Activated gamma-delta T cell treated with anti-CD3 and anti-CD28 coated beads, Interleukin-2, amount 50 U/mL, for 16 hours (primary cell): Measurements from ENCODE around the gene ZNF283.
"Not testable (repeated sequence)": the region's sequence is repeated elsewhere in the genome, so short reads cannot be mapped to it uniquely, and the experiment has no call there.

ENCODE experiments used
- DNase-seq: peaks from one replicate; pipeline ENCODE4 v3.0.0-alpha.2; 2020; ENCODE audit warnings: low read depth

Gene ZNF283

GRCh38 chr19:43799502-43800142 lies 27.5 kb upstream of the ZNF283 start:
- no peak for DNase-seq

DNA sequence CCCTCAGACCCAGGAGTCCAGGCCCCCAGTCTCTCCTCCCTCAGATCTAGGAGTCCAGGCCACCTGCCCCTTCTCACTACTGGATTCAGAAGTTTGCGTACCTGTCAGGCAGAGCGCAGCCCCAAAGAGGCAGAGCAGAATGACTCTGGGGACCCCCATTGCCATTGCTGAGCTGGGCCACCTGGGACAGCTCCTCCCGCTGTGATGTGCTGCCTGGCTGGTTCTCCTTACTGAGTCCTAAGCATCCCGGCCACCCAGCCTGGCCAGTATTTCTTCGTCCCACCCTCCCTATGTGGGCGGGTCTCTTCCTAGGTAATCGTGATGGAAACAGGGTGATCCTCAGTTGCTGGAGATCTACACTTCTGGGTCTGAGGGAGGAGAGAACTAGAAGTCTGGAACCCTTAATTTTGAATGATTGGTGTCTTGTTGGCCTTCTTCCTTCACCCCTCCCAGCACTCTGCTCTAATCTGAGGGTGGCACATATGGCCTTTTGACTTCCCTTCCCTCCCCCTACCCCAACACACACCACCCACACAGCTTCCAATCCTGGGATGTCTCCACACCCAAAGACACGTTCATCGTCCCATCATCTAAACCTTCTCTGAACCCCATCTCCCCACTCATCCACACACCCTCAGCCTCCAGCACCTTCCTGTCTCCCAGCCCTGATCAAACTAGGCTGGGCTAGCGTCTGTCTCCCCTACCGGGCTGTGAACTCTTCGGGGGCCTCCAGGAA lies 24.7 kb upstream of the ZNF283 start, which contains the start of gene LYPD5:
LYPD5 (minus strand) TSS at position 232 of the 736 bp plus-strand sequence; CDS start at position 165, 67 bp downstream.
- no peak for DNase-seq

DNA sequence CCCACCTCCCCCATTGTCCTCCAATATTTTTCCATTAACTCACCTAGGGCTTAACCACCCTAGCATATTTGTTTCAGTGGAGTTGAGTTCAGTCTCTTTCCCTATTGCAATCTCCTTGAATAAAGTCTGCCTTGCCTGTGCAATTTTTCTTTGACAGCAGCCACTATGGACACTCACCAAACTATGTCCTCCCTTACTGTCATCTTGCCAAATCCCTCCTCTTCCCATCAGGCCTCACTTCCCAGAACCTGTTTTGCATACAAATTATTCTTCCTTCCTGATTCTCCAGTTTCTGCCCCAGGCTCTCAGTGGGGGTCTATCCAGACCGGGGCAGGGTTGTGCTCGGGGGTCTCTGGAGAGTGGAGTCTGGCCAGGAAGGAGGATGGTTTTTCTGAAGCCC lies 22.7 kb upstream of the ZNF283 start:
- DNase-seq: no peak

GRCh38 chr19:43806401-43806800 lies 20.7 kb upstream of the ZNF283 start:
- DNase-seq: not testable (repeated sequence)

DNA sequence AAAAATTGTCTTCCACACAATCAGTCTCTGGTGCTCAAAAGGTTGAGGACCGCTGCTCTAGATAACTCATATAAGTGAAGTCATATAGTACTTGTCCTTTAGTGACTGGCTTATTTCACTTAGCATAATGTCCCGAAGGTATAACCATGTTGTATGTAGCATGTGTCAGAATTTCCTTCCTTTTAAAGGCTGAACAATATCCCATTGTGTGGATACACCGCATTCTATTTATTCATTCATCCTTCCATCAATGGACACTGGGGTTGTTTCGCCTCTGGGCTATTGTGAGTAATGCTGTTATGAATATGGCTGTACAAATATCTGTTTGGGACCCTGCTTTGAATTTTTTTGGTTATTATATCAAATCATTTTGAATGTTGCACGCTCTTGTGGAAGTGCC lies 20.3 kb upstream of the ZNF283 start:
- no peak for DNase-seq

GRCh38 chr19:43807651-43808050 lies 19.5 kb upstream of the ZNF283 start:
- DNase-seq: no peak

GRCh38 chr19:43809762-43810696 lies 17.1 kb upstream of the ZNF283 start:
- DNase-seq: no peak

DNA sequence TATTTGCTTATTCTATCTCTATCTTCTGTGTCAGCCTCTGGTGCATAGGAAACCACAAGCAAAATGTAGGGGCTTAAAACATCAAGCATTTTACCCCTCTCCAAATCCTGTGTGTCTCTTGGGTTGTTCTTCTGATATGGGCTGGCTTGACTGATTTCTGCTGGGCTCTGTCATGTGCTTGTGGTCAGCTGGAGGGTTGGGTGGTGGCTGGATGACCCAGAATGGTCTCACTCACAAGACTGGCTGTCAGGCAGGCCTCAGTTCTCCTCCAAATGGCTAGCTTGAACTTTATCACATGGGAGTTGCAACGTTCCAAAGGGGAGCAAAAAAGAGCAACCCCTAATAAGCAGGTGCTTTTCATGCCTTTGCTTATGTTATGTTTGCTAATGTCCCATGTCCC lies 15.3 kb upstream of the ZNF283 start:
- no peak for DNase-seq

DNA sequence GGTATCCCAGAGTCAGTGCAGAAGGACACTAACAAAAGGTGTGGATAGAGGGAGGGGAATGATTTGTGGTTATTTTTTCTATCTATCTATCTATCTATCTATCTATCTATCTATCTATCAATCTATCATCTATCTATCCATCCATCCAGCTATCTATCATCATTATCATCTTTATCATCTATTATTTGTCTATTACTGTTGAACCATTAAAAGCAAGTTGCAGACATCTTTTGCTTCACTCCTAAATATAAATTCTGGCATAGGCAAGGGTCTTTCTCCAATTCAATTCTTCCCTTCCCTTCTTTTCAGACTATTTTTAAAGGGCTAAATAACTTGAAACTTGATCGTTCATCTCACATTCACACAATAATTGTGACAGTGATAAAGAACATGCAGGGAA lies 14.9 kb upstream of the ZNF283 start:
- no peak for DNase-seq

- DNase-seq: no peak
Measured at GRCh38 chr19:43812688-43813087, 14.4 kb upstream of the ZNF283 start.

DNA sequence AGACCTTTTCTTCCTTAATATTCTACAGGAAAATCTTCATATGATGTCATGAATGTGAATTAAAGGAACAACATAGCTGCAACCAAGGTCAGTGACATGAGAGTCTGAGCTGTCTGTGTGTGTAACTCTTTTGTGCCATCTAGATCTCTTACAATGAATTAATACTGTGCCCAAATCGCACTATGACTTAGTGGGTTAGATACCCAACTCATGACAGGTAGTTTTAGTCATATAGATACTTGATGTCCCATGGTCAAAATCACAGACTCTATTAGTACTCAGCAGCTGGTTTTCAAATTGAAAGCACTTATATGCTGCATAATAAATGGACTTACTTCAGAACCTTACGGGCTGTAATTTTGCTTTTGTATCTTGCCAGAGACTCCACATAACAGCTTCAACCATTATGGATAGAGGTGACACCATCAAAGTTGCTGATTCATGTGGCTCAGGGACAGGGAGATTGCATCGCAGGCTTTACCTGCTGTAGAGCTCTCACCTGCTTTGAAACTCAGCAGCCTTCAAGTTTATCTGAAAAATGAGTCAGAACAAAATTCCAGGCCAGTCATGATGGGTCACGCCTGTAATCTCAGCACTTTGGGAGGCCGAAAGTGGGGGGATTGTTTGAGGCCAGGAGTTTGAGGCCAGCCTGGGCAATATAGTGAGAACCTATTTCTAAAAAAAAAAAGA lies 12.3 kb upstream of the ZNF283 start:
- no peak for DNase-seq

- not testable (repeated sequence) for DNase-seq
Measured at GRCh38 chr19:43817454-43817853, 9.7 kb upstream of the ZNF283 start.

DNA sequence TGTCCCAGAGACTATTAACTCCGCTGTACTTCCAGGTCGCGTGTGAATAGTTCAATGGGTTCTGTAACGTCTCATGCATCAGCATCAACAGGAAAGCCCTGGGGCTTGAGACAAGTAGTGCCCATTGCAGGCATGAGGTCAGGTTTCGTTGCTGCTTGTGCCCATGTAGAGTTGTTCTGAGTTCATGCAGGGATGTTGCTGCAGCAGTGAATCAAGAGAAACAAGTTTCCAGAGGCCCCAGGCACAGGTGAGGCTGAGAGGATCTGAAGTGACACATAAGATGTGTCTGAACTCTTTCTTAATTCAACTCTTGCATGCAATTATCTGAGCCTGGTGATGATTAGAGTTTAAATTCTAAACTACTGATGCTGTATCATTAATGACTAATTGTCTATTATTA lies 8.6 kb upstream of the ZNF283 start:
- no peak for DNase-seq

DNA sequence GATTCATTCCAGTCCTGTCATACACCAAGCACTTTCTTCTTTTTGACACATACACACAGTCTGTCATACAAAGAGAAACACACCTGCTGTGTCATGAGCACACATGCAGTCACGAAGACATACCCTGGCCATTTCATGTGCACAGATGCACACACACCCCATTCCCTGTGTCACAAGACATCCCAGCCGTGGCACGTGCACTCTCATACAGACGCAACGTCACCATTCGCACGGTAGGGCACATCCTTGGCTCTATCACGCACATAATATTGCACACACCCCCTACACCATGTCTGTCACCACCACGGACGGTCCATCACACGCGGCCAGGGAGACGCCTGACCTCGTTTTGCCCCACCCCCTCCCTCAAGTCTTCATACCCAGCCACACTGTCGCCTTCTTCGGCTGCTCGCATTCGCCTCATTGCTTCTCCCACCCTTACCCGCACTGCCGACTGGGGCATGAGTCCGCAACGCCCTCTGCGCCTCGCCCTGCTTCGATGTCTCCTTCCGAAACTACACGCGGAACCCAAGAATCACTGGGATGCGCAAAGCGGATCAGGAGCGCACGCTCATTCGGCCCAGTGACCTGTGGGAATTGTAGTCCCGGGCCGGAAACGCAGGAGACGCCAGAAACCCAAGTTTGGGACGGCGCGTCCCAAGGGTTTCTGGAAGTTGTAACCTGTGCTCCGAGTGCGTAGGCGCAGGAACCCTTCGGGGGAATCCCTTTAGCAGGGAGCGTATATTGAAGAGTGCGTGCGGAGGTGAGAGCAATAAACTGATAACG lies 6.8 kb upstream of the ZNF283 start:
- DNase-seq: no peak

DNA sequence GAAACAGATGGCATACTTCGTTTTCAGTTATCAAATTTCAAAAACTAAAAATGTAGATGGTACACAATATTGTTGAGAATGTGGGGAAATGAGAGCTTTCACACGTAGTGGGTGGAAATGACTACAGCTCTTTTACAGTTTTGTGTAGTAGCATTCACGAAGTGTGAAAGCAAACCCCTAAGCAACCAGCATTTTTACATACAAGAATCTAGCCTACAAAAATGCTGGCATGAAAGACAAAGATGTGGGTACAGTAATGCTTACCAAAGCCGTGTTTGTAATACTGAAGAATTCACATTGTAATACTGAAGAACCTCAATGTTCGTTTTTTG lies 6.3 kb upstream of the ZNF283 start:
- DNase-seq: no peak

DNA sequence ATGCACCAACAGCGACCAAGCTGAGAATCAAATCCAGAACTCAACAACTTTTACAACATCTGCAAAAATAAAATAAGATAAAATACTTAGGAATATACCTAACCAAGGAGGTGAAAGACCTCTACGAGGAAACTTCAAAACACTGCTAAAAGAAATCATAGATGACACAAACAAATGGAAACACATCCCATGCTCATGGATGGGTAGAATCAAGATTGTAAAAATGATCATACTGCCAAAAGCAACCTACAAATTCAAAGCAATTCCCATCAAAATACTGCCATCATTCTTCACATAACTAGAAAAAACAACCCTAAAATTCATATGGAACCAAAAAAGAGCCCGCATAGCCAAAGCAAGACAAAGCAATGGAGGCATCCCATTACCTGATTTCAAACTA lies 3.3 kb upstream of the ZNF283 start:
- DNase-seq: not testable (repeated sequence)

DNA sequence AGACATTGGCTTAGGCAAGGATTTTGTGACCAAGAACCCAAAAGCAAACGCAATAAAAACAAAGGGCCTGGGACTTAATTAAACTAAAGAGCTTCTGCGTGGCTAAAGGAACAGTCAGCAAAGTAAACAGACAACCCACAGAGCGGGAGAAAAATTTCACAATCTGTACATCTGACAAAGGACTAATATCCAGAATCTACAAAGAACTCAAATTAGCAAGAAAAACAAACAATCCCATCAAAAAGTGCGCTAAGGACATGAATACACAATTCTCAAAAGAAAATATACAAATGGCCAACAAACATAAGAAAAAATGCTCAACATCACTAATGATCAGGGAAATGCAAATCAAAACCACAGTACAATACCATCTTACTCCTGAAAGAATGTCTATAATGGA lies 2.5 kb upstream of the ZNF283 start:
- not testable (repeated sequence) for DNase-seq

- DNase-seq: no peak
Measured at GRCh38 chr19:43839139-43839538, 12.0 kb downstream of the ZNF283 start.

DNA sequence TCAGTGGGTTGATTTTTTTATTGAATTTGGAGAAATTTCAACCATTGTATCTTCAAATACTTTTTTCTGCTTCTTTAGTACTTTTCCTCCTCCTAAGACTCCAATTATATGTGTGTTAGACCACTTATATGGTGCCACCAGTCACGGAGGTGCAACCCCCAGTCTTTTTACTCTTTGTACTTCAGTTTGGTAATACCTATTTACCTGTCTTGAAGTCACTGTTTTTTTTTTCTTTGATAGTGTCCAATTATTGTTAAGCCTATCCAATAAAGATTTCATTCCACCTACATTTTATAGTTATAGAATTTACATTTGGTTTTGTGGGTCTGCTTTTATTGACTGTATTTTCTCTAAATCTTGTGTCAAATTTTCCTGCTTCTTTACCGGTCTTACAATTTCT lies 14.9 kb downstream of the ZNF283 start:
- DNase-seq: no peak

DNA sequence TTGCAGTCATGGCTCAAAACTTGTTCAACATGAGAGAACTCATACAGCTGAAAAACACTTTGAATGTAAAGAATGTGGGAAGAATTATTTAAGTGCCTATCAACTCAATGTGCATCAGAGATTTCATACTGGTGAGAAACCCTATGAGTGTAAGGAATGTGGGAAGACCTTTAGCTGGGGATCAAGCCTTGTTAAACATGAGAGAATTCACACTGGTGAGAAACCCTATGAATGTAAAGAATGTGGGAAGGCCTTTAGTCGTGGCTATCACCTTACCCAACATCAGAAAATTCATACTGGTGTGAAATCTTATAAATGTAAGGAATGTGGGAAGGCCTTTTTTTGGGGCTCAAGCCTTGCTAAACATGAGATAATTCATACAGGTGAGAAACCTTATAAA lies 20.1 kb downstream of the ZNF283 start:
- no peak for DNase-seq

DNA sequence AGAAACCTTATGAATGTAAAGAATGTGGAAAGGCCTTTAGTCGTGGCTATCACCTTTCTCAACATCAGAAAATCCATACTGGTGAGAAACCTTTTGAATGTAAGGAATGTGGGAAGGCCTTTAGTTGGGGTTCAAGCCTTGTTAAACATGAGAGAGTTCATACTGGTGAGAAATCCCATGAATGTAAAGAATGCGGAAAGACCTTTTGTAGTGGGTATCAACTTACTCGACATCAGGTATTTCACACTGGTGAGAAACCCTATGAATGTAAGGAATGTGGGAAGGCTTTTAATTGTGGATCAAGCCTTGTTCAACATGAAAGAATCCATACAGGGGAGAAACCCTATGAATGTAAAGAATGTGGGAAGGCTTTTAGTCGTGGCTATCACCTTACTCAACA lies 20.8 kb downstream of the ZNF283 start:
- no peak for DNase-seq
